GM12878 (cell line): Measurements from ENCODE around the gene ITGB5.

ENCODE experiments used
- CTCF ChIP-seq, 3 experiments: IDR thresholded peaks in 2 of 3; conservative IDR thresholded peaks in 1 of 3; 2 replicates each; pipeline ENCODE4 v1.5.1; 2011; ENCODE audit warnings: low read depth in 3 of 3, low read length in 3 of 3, mild to moderate bottlenecking in 3 of 3, control low read depth in 2 of 3, moderate library complexity in 2 of 3, inconsistent platforms in 1 of 3, mixed read lengths in 1 of 3; ENCODE audit not compliant: control insufficient read depth in 2 of 3, insufficient read depth in 1 of 3; ENCODE audit errors: extremely low read depth in 1 of 3
- GABPA ChIP-seq: IDR thresholded peaks from 2 replicates; pipeline ENCODE4 v1.6.1; 2014; ENCODE audit warnings: antibody characterized with exemption, low read depth, mild to moderate bottlenecking, inconsistent platforms
- GATAD2B ChIP-seq: fragments of 450-650 bp; conservative IDR thresholded peaks from 2 replicates; pipeline ENCODE4 v1.6.1; 2017; ENCODE audit warnings: low read depth, mild to moderate bottlenecking, moderate library complexity
- NFIC ChIP-seq: IDR thresholded peaks from 2 replicates; pipeline ENCODE4 v1.6.1; 2012; ENCODE audit warnings: low read depth, mild to moderate bottlenecking, inconsistent platforms, low read length, moderate library complexity
- NR2C1 ChIP-seq: fragments of 450-650 bp; IDR thresholded peaks from 2 replicates; pipeline ENCODE4 v1.6.1; 2017; ENCODE audit warnings: antibody characterized with exemption, mild to moderate bottlenecking, moderate library complexity
- POLR2A ChIP-seq: IDR thresholded peaks from 2 replicates; pipeline ENCODE4 v1.6.1; 2011; ENCODE audit warnings: low read depth, mild to moderate bottlenecking, low read length
- STAT3 ChIP-seq: IDR thresholded peaks from 2 replicates; pipeline ENCODE4 v1.6.1; 2011; ENCODE audit warnings: low read depth, low read length, improper control_type of control experiment
- TBL1XR1 ChIP-seq: IDR thresholded peaks from 2 replicates; pipeline ENCODE4 v1.6.1; 2012; ENCODE audit warnings: low read depth, low read length, improper control_type of control experiment
- USF2 ChIP-seq: IDR thresholded peaks from 2 replicates; pipeline ENCODE4 v1.6.1; 2011; ENCODE audit warnings: low read depth, low read length, improper control_type of control experiment, borderline replicate concordance

DNA sequence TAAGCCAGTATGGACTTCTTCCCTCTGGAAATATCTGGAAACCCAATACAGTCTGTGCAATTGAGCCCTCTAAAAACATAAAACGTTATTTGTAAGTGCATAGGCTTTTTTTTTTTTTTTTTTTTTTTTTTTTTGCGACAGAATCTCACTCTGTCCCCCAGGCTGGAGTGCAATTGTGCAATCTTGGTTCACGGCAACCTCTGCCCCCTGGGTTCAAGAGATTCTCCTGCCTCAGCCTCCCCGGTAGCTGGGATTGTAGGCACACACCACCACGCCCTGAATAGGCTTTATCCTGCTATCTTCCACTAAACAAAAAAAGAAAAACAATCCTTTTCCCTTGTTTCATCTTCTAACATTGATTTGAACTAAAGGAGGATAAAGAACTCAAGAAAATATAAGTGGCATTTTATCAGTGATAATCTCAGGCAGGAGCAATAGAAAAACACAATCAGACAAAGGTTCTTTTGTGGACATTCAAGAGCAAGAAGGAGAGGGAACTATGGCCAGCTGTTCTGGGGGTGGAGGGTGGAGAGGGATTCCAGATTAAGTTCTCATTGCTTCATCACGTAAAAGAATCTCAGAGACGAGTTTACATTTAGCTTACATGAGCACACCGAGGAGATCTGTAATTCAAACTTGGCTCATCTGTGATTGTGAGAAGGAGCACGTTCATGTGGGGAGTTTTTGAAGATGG lies 68.6 kb downstream of the ITGB5 start:
- TF ChIP-seq CTCF (IDR thresholded peaks at IDR 0.05 in 2 of 3, conservative IDR thresholded peaks at IDR 0.05 in 1 of 3; ENCODE audit: control insufficient read depth in 2 of 3, extremely low read depth in 1 of 3, insufficient read depth in 1 of 3, low read depth in 3 of 3, low read length in 3 of 3) (no peak), USF2 (no peak), NFIC (no peak), NR2C1 (no peak), POLR2A (no peak), GABPA (no peak), STAT3 (no peak), GATAD2B (no peak), TBL1XR1 (no peak)
